Endothelial cell (in vitro differentiated cells): ENCODE data around the gene ABAT. TPM values are rescaled to one million over a fixed set of nuclear protein-coding genes. Genes with fewer than 3 reads are reported as not detected.

Experiments
- DNase-seq: peaks from one replicate; pipeline ENCODE4 v3.0.0; 2021; ENCODE audit warnings: low spot score
- H3K27ac Mint-ChIP-seq: one replicate; pipeline ENCODE4 v1.8.0; 2021; ENCODE audit warnings: mixed read lengths, inconsistent platforms; ENCODE audit not compliant: unreplicated experiment
- H3K27me3 Mint-ChIP-seq: one replicate; pipeline ENCODE4 v1.8.0; 2021; ENCODE audit warnings: mild to moderate bottlenecking, moderate library complexity, mixed read lengths, inconsistent platforms; ENCODE audit not compliant: unreplicated experiment
- H3K36me3 Mint-ChIP-seq: one replicate; pipeline ENCODE4 v1.8.0; 2021; ENCODE audit warnings: mild to moderate bottlenecking, low read depth, mixed read lengths, inconsistent platforms; ENCODE audit not compliant: unreplicated experiment
- H3K4me1 Mint-ChIP-seq: one replicate; pipeline ENCODE4 v1.8.0; 2021; ENCODE audit warnings: mild to moderate bottlenecking, mixed read lengths, inconsistent platforms; ENCODE audit not compliant: unreplicated experiment
- H3K4me3 Mint-ChIP-seq: one replicate; pipeline ENCODE4 v1.8.0; 2021; ENCODE audit warnings: mild to moderate bottlenecking, mixed read lengths, inconsistent platforms; ENCODE audit not compliant: unreplicated experiment
- H3K9me3 Mint-ChIP-seq: one replicate; pipeline ENCODE4 v1.8.0; 2021; ENCODE audit warnings: mixed read lengths, inconsistent platforms; ENCODE audit not compliant: unreplicated experiment
- CTCF ChIP-seq: fragments of 200-600 bp; sonication (generic); IDR thresholded peaks from one replicate; pipeline ENCODE4 v1.5.0; 2021; ENCODE audit warnings: antibody characterized with exemption; ENCODE audit not compliant: unreplicated experiment
- total RNA-seq: library from RNA; stranded (reverse); fragmentation: NEBNext Ultra II Directional; extraction: Animal tissue kit (Norgen Biotek cat#: 25700); gene quantifications from one replicate; pipeline ENCODE4 v1.2.1, GENCODE V29; 2021; ENCODE audit not compliant: unreplicated experiment

ABAT gene
- total RNA-seq, 1 donor from 2014 or later: 1.6 TPM

GRCh38 chr16:8717469-8717868, 43.1 kb downstream of the ABAT start:
- TF ChIP-seq CTCF: no peak
- H3K27me3 Mint-ChIP-seq: peaks cover 2% of the 10 kb centered on the region
- H3K36me3 Mint-ChIP-seq: no peaks in the 10 kb centered on the region
- no peaks in the 10 kb centered on the region for H3K4me1 Mint-ChIP-seq
- DNase-seq: no peak
- H3K9me3 Mint-ChIP-seq: no peaks in the 10 kb centered on the region
- H3K4me3 Mint-ChIP-seq: no peak overlapping the region
- no peak overlapping the region for H3K27ac Mint-ChIP-seq

- no peak for TF ChIP-seq CTCF
- no peak for DNase-seq
- no peaks in the 10 kb centered on the region for H3K4me1 Mint-ChIP-seq
- H3K27ac Mint-ChIP-seq: no peak overlapping the region
- no peaks in the 10 kb centered on the region for H3K9me3 Mint-ChIP-seq
- H3K36me3 Mint-ChIP-seq: no peaks in the 10 kb centered on the region
- no peak overlapping the region for H3K4me3 Mint-ChIP-seq
- H3K27me3 Mint-ChIP-seq: peaks cover 2% of the 10 kb centered on the region
Measured at GRCh38 chr16:8717892-8718415, 43.5 kb downstream of the ABAT start.

GRCh38 chr16:8718851-8719680, 44.6 kb downstream of the ABAT start:
- no peak for TF ChIP-seq CTCF
- Mint-ChIP-seq H3K4me1 (no peaks in the 10 kb centered on the region), H3K4me3 (no peak overlapping the region), H3K9me3 (no peaks in the 10 kb centered on the region), H3K27me3 (no peaks in the 10 kb centered on the region), H3K27ac (no peak overlapping the region), H3K36me3 (no peaks in the 10 kb centered on the region)
- no peak for DNase-seq

DNA sequence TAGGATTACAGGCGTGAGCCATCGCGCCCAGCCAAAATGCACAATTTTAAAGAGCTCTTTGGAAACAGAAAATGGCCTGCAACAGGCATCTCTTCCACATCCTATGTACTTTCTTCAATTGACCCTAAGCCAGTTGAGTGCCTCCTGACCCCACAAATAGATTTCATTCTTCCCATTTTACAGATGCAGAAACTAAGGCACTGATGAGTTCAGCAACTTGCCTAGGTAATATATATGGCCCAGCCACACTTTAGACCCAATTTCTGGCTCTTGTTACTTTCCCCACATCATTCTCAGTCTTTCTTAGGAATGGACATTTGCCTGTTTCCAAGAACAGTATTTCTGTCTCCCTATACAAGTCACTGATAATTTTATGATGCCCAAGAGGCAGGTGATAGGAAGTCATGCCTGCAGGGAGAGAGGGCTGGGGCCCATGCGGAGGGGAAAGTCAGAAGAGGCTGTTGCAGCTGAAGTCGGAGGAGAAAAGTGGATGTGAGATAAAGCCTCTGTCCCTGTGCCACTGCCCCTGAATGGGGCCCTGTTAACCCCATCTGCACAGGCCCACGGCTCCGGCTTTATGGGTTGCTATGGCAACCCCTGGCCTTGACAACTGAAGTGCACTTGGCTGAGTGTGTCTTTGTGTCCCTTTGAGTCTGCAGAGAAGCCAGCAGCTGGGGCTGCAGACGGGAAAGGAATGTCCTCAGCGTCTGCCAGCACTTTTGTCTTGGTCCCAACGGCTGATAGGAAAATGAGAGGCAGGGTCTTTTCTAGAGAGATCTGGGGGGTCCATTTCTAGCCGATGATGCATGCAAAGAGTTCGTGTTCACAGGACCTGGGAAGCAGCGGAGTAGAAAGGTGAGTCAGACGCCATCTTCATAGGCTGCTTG, 45.9 kb downstream of the ABAT start:
- Mint-ChIP-seq H3K27ac (no peak overlapping the region), H3K27me3 (no peaks in the 10 kb centered on the region), H3K4me3 (no peak overlapping the region), H3K36me3 (no peaks in the 10 kb centered on the region), H3K9me3 (no peaks in the 10 kb centered on the region), H3K4me1 (no peaks in the 10 kb centered on the region)
- DNase-seq: peak; percentile 18
- no peak for TF ChIP-seq CTCF

- H3K4me1 Mint-ChIP-seq: no peaks in the 10 kb centered on the region
- no peak overlapping the region for H3K4me3 Mint-ChIP-seq
- H3K36me3 Mint-ChIP-seq: no peaks in the 10 kb centered on the region
- H3K9me3 Mint-ChIP-seq: no peaks in the 10 kb centered on the region
- no peaks in the 10 kb centered on the region for H3K27me3 Mint-ChIP-seq
- no peak for TF ChIP-seq CTCF
- H3K27ac Mint-ChIP-seq: no peak overlapping the region
- DNase-seq: no peak
Measured at GRCh38 chr16:8720967-8721308, 46.5 kb downstream of the ABAT start.
